ENCODE results near the gene LSM14A.

Gene LSM14A

DNA sequence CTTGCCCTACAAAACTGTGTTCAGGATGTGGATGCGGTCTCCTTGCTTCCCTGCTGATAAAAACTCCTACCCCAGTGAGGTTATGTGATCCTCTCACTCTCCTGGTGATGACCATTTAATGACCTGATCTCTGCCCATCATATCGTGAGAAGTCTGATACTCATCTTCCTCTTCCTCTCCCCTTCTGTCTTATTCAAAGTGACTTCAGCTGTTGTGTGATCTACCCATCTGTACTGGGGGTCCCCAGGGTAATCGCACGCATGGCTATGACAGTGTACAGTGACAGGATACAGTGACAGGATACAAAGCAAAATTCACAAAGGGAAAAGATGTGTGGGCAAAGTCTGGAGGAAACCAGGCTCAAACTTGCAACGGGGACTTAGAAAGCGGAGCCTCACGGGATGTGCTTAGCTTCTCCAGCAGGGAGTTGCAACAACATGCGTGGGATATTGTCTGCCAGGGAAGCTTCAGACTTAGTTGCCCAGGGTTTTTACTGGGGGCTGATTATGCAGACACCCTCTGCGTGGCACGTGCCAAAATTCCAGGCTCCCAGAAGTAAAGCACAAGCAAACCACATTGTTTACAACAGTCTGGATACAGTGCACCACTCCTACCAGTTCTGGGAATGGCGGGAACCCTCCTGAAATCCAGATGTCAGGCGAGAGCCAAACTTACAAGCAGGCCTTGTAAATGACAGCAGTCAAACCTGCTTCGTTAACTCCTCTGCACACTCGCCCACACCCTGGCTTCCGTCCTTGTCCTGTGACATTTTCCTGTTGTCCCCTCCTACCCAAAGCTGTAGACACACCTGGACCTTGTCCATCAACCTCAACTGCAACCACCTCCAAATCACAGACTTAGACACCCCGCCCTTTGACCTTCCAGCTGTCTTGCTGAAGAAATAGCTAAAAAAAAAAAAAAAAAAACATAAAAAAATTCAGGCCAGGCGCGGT, 64.0 kb downstream of the LSM14A start:
- TF ChIP-seq ZBTB1 (tag by site-specific recombination; IDR thresholded peaks at IDR 0.05) (no peak), ZNF2 (tag by site-specific recombination; IDR thresholded peaks at IDR 0.05) (no peak), ZFHX2 (tag by site-specific recombination; conservative IDR thresholded peaks at IDR 0.05) (peak; percentile 65), ZEB2 (tag by site-specific recombination; IDR thresholded peaks at IDR 0.05) (no peak), ZNF114 (tag by site-specific recombination; IDR thresholded peaks at IDR 0.05) (no peak), YY1 (tag by site-specific recombination; IDR thresholded peaks at IDR 0.05) (0 out of 2 replicates have a peak, but pooled peaks have one; percentile 17), EGR2 (tag by site-specific recombination; IDR thresholded peaks at IDR 0.05; ENCODE audit: low read depth) (peak; percentile 82), MYNN (tag by site-specific recombination; IDR thresholded peaks at IDR 0.05; ENCODE audit: borderline replicate concordance) (no peak), ZNF600 (tag by site-specific recombination; IDR thresholded peaks at IDR 0.05) (0 out of 2 replicates have a peak, but pooled peaks have one; percentile 28), ZNF211 (tag by site-specific recombination; IDR thresholded peaks at IDR 0.05; ENCODE audit: low read depth) (no peak), IKZF3 (tag by site-specific recombination; IDR thresholded peaks at IDR 0.05) (peak; percentile 57; the same call in 1 of the 2 replicates), ZNF776 (tag by site-specific recombination; IDR thresholded peaks at IDR 0.05; ENCODE audit: borderline replicate concordance) (no peak), ZNF391 (tag by site-specific recombination; IDR thresholded peaks at IDR 0.05; ENCODE audit: borderline replicate concordance, low read depth) (0 out of 2 replicates have a peak, but pooled peaks have one; percentile 45), ZBTB44 (tag by site-specific recombination; IDR thresholded peaks at IDR 0.05) (peak; percentile 58; the same call in 1 of the 2 replicates), ZNF362 (tag by site-specific recombination; IDR thresholded peaks at IDR 0.05) (peak; percentile 84), ZFP37 (tag by site-specific recombination; IDR thresholded peaks at IDR 0.05) (no peak), OSR2 (tag by site-specific recombination; IDR thresholded peaks at IDR 0.05) (peak; percentile 82), SP3 (tag by site-specific recombination; IDR thresholded peaks at IDR 0.05) (no peak), HOXD13 (CRISPR knock-in tag; IDR thresholded peaks at IDR 0.05; ENCODE audit: borderline replicate concordance) (no peak), ZBTB48 (tag by site-specific recombination; IDR thresholded peaks at IDR 0.05) (no peak), ZNF610 (tag by site-specific recombination; IDR thresholded peaks at IDR 0.05; ENCODE audit: borderline replicate concordance) (no peak), SCRT2 (tag by site-specific recombination; IDR thresholded peaks at IDR 0.05) (no peak)
- TF ChIP-seq, protein P1, sequence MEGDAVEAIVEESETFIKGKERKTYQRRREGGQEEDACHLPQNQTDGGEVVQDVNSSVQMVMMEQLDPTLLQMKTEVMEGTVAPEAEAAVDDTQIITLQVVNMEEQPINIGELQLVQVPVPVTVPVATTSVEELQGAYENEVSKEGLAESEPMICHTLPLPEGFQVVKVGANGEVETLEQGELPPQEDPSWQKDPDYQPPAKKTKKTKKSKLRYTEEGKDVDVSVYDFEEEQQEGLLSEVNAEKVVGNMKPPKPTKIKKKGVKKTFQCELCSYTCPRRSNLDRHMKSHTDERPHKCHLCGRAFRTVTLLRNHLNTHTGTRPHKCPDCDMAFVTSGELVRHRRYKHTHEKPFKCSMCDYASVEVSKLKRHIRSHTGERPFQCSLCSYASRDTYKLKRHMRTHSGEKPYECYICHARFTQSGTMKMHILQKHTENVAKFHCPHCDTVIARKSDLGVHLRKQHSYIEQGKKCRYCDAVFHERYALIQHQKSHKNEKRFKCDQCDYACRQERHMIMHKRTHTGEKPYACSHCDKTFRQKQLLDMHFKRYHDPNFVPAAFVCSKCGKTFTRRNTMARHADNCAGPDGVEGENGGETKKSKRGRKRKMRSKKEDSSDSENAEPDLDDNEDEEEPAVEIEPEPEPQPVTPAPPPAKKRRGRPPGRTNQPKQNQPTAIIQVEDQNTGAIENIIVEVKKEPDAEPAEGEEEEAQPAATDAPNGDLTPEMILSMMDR (tag by site-specific recombination; IDR thresholded peaks at IDR 0.05) = no peak
- TF ChIP-seq, protein P2, sequence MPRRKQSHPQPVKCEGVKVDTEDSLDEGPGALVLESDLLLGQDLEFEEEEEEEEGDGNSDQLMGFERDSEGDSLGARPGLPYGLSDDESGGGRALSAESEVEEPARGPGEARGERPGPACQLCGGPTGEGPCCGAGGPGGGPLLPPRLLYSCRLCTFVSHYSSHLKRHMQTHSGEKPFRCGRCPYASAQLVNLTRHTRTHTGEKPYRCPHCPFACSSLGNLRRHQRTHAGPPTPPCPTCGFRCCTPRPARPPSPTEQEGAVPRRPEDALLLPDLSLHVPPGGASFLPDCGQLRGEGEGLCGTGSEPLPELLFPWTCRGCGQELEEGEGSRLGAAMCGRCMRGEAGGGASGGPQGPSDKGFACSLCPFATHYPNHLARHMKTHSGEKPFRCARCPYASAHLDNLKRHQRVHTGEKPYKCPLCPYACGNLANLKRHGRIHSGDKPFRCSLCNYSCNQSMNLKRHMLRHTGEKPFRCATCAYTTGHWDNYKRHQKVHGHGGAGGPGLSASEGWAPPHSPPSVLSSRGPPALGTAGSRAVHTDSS (tag by site-specific recombination; IDR thresholded peaks at IDR 0.05) = peak; percentile 82; the same call in 1 of the 2 replicates
- TF ChIP-seq, protein P3, sequence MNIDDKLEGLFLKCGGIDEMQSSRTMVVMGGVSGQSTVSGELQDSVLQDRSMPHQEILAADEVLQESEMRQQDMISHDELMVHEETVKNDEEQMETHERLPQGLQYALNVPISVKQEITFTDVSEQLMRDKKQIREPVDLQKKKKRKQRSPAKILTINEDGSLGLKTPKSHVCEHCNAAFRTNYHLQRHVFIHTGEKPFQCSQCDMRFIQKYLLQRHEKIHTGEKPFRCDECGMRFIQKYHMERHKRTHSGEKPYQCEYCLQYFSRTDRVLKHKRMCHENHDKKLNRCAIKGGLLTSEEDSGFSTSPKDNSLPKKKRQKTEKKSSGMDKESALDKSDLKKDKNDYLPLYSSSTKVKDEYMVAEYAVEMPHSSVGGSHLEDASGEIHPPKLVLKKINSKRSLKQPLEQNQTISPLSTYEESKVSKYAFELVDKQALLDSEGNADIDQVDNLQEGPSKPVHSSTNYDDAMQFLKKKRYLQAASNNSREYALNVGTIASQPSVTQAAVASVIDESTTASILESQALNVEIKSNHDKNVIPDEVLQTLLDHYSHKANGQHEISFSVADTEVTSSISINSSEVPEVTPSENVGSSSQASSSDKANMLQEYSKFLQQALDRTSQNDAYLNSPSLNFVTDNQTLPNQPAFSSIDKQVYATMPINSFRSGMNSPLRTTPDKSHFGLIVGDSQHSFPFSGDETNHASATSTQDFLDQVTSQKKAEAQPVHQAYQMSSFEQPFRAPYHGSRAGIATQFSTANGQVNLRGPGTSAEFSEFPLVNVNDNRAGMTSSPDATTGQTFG (tag by site-specific recombination; IDR thresholded peaks at IDR 0.05; ENCODE audit: borderline replicate concordance) = no peak
- POLR2A ChIA-PET = interaction anchor here (0.5 to 1.3 kb wide), 3 partner anchors 8 to 197 kb away, joined by 3 to 4 read pairs (median 3); no protein-coding TSS in a partner anchor

More for the DNA sequence above, 64.0 kb downstream of the LSM14A start:
- H3K4me1 ChIP-seq (ENCODE audit: control insufficient read depth, insufficient read depth, low read length) = peaks cover 14% of the 10 kb centered on the region
- CTCF ChIA-PET = interaction anchor here (0.5 to 1.8 kb wide), 5 partner anchors 9 to 140 kb away, joined by 3 to 7 read pairs (median 3); no protein-coding TSS in a partner anchor
- peak overlapping the region; percentile 35 for H3K27ac ChIP-seq (ENCODE audit: extremely low read depth, low read depth, low read length)
- no peaks in the 10 kb centered on the region for H3K9me3 ChIP-seq (ENCODE audit: control insufficient read depth, insufficient read depth, low read depth, low read length)
- peaks cover 10 to 31% of the 10 kb centered on the region in 2 experiments for H3K36me3 ChIP-seq (ENCODE audit: control insufficient read depth in 2 of 2, insufficient read depth in 1 of 2, low read length in 2 of 2)
- no peak overlapping the region for H3K4me3 ChIP-seq (ENCODE audit: low read depth, low read length)
